Erythroblast (primary cell): ENCODE results near the gene PPM1J.

Experiments used
- DNase-seq, 2 experiments: peaks; one replicate each; lab custom pipeline; 2025; lab: John Stamatoyannopoulos, UW
- GATA1 ChIP-seq: IDR thresholded peaks from 2 replicates; pipeline ENCODE4 v1.6.1; 2011; ENCODE audit warnings: low read depth, mild to moderate bottlenecking, control low read depth, low read length, moderate library complexity
- POLR2A ChIP-seq: IDR thresholded peaks from 2 replicates; pipeline ENCODE4 v1.6.1; 2011; ENCODE audit warnings: mild to moderate bottlenecking, low read length

PPM1J gene

GRCh38 chr1:112693821-112694220 lies 21.3 kb downstream of the PPM1J start:
- no peak for DNase-seq

GRCh38 chr1:112692681-112693080 lies 22.5 kb downstream of the PPM1J start:
- DNase-seq: no peak
- no peak for TF ChIP-seq POLR2A
- no peak for TF ChIP-seq GATA1

More at GRCh38 chr1:112693821-112694220, 21.3 kb downstream of the PPM1J start:
- TF ChIP-seq GATA1: no peak
- TF ChIP-seq POLR2A: no peak

GRCh38 chr1:112689842-112690237 lies 25.3 kb downstream of the PPM1J start:
- no peak for DNase-seq
- TF ChIP-seq POLR2A (no peak), GATA1 (no peak)

- no peak for DNase-seq
- no peak for TF ChIP-seq POLR2A
- no peak for TF ChIP-seq GATA1
These were observed 25.8 kb downstream of the PPM1J start for GRCh38 chr1:112689196-112689841.

- no peak for DNase-seq
- TF ChIP-seq POLR2A: no peak
- TF ChIP-seq GATA1: no peak
These were observed 26.3 kb downstream of the PPM1J start for GRCh38 chr1:112688781-112689193.

DNA sequence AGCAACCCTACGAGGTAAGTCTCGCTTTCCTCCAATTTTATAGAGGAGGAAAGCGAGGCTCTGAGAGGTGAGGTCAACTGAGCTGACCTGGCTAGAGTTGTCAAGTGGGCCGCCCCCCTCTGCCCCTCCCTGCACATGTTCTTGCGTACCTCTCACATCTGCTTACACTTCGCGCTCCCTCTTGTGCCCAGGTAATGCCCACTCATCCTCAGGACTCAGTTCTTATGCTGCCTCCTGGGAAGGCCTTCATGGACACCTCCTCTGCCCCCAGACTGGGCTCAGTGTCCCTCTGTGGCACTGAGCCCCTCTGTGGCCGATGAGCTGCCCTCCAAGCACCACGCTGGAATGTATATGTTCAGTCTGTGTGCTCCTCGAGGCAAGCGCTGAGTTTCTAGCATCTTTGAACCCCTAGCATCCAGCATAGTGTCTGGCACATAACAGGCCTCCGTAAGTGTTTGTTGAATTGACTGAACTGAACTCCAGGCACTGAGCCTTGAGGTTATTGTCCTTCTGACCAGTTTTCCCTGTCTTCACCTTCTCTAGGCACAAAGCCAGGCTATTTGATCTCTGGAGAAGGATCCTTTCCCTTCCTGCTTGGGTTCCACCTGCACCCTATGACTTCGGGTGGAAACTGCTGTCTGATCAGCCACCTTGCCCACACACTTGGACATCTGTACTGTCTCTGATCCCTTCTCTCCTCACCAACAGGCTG lies 27.2 kb downstream of the PPM1J start:
- DNase-seq: no peak
- TF ChIP-seq GATA1 (no peak), POLR2A (no peak)

GRCh38 chr1:112687361-112687760 lies 27.8 kb downstream of the PPM1J start:
- no peak for TF ChIP-seq POLR2A
- TF ChIP-seq GATA1: no peak
- DNase-seq: no peak

GRCh38 chr1:112686835-112687234 lies 28.3 kb downstream of the PPM1J start:
- TF ChIP-seq GATA1: no peak
- DNase-seq: peak in 1 of 2 experiments; percentile 21

DNA sequence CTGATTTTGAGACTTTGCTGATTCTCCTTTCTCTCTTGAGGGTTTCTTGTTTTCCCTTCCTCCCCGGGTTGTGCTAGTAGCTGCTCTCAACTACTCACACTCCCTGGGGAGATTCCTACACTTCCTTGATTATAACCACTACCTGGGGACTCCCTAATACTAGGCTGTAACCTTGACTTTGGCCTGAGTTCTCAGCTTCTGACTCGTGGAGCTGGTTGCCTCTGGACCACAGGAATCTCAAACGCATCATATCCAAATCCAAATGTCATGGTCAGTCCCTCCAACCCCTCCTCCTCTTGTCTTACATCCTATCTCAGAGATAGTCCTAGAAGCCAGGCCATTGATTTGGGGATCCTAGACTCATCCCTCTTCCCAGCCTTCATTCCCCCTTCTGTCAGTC lies 28.7 kb downstream of the PPM1J start:
- no peak for TF ChIP-seq POLR2A
- no peak for DNase-seq

DNA sequence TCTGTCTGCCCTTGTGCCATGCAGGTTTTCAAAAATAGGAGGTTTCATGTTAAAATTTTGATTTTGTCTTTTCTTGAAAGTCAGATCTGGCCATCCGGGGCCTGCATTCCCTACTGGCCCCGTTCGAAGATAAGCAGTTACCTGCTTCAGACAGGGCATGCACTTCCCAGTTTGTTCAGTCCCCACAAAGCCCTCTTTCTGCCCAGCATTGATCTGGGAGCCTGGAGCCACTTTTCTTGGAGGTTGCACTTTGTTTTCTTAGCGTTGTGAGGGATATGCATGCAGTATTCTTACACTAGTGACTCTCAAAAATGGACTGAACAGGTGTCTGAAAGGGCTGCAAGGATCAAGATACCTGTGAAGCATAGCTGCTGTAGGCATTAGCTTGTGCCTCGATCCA lies 29.2 kb downstream of the PPM1J start:
- no peak for DNase-seq
- TF ChIP-seq GATA1 (no peak), POLR2A (no peak)

GRCh38 chr1:112678605-112679004 lies 36.5 kb downstream of the PPM1J start:
- TF ChIP-seq POLR2A: no peak
- TF ChIP-seq GATA1: no peak
- DNase-seq: no peak

DNA sequence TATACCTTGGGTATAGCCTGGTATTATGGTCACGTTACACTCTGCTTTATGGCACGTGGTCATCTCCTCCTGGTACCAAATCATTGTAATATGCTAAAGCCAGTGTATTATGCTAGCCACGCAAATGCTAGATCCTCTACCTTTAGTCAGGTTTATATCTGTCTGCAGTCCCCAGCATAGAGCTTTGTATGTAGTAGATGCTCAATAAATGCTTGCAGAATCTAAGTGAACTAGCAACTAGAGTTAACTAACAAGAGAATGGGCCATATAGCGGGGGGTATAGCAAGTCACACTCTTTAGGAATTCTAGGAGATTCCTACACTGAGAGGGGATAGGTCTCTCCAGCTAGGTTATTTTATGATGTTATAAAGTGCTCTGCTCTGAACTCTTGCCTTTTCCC lies 37.6 kb downstream of the PPM1J start:
- TF ChIP-seq GATA1 (no peak), POLR2A (no peak)
- DNase-seq: no peak

- peak; percentile 60 to 69 for DNase-seq
- no peak for TF ChIP-seq GATA1
- peak; percentile 17 for TF ChIP-seq POLR2A
These were observed 38.6 kb downstream of the PPM1J start for GRCh38 chr1:112676543-112676942.

DNA sequence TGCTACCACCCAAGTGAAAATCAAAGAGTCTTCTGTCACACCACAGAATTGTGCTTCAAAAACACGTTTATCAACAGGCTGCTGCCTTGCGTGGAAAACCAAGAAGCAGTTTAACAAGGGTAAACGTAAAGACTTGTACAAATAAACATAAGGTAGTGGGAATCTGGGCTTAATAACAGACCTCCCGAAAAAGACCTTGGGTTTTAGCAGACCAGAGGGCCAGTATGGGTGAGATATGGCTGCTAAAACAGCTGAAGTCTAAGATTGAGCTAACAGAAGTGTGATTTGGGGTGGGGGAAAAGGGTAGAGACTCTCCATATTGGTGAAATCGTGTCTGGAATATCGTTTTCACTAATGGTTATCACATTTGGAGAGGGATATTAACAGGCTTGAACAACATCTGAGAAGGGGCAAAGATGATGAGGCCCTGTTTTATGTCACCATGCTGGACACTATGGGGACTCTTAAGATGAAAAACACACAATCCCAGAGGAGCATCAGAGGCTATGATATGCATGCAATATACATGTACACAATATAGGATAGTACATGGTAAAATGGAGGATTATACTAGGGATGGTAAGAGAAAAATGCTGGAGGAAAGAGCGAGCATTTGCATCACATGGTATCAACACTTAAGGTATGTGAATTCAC lies 39.3 kb downstream of the PPM1J start:
- peak in 1 of 2 experiments; percentile 48 for DNase-seq
- no peak for TF ChIP-seq GATA1
- TF ChIP-seq POLR2A: no peak
